WERI-Rb-1 (cell line): ENCODE data around the gene TMED4.

ENCODE experiments used
- DNase-seq: peaks from one replicate; pipeline ENCODE4 v3.0.0-alpha.2; 2020
- H3K27ac ChIP-seq: fragments of 250-450 bp; sonication (Bioruptor Pico); 2 replicates; pipeline ENCODE4 v1.5.1; 2020; ENCODE audit warnings: mild to moderate bottlenecking, moderate library complexity
- H3K27me3 ChIP-seq: fragments of 250-450 bp; sonication (Bioruptor Pico); 2 replicates; pipeline ENCODE4 v1.5.1; 2021; ENCODE audit warnings: mild to moderate bottlenecking, low read depth, moderate library complexity; ENCODE audit not compliant: insufficient read depth, severe bottlenecking
- H3K36me3 ChIP-seq: fragments of 250-450 bp; sonication (Bioruptor Pico); 2 replicates; pipeline ENCODE4 v1.5.1; 2020; ENCODE audit warnings: mild to moderate bottlenecking, moderate library complexity
- H3K4me3 ChIP-seq: 2 replicates; pipeline ENCODE4 v1.5.1; 2011; ENCODE audit warnings: low read depth, mild to moderate bottlenecking, control low read depth, low read length
- H3K9me3 ChIP-seq: fragments of 250-450 bp; sonication (Bioruptor Pico); 2 replicates; pipeline ENCODE4 v1.5.1; 2021; ENCODE audit warnings: mild to moderate bottlenecking, moderate library complexity; ENCODE audit not compliant: severe bottlenecking
- CTCF ChIP-seq: IDR thresholded peaks from 2 replicates; pipeline ENCODE4 v1.5.1; 2011; ENCODE audit warnings: low read depth, mild to moderate bottlenecking, control low read depth, inconsistent platforms, low read length

TMED4 gene

GRCh38 chr7:44574287-44574872 lies 7.7 kb downstream of the TMED4 start:
- H3K4me3 ChIP-seq, result peak overlapping the region; percentile 99
- TF ChIP-seq CTCF, result no peak
- DNase-seq, result no peak
- peaks cover 72% of the 10 kb centered on the region for H3K36me3 ChIP-seq
- H3K27me3 ChIP-seq, result no peaks in the 10 kb centered on the region
- no peaks in the 10 kb centered on the region for H3K9me3 ChIP-seq
- peak overlapping the region; percentile 85 for H3K27ac ChIP-seq

GRCh38 chr7:44573464-44574286 lies 8.4 kb downstream of the TMED4 start, which contains the start of gene DDX56:
TSS of gene DDX56 (minus strand) at chr7:44573908. CDS start at chr7:44573895, 13 bp downstream.
- peaks cover 72% of the 10 kb centered on the region for H3K36me3 ChIP-seq
- H3K4me3 ChIP-seq, result peak within 1 kb of the TSS; percentile 99
- H3K27me3 ChIP-seq, result no peaks in the 10 kb centered on the region
- H3K27ac ChIP-seq, result peak within 1 kb of the TSS; percentile 85
- no peak for TF ChIP-seq CTCF
- H3K9me3 ChIP-seq, result no peaks in the 10 kb centered on the region
- DNase-seq, result peak; percentile 96

DNA sequence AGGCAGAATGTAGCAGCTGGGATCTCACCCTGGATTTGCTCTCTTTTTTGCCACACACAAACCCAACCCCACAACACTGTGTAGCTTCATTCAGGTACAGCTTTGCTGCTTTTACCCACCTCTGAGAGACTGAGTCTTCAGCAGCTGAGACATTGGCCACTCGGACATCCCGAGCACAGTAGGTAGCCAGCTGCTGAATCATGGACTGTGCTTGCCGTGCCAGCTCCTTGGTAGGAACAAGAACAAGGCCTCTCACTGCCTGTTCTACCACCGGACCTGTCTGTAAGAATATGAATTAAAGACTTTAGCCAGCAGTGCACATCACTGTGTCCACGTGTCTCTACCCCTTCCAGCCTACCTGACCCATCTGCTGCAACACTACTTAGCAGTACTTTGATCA lies 9.3 kb downstream of the TMED4 start:
- peak overlapping the region; percentile 99 for H3K4me3 ChIP-seq
- no peaks in the 10 kb centered on the region for H3K27me3 ChIP-seq
- TF ChIP-seq CTCF, result no peak
- H3K9me3 ChIP-seq, result no peaks in the 10 kb centered on the region
- no peak for DNase-seq
- H3K27ac ChIP-seq, result peak overlapping the region; percentile 85
- H3K36me3 ChIP-seq, result peaks cover 74% of the 10 kb centered on the region

DNA sequence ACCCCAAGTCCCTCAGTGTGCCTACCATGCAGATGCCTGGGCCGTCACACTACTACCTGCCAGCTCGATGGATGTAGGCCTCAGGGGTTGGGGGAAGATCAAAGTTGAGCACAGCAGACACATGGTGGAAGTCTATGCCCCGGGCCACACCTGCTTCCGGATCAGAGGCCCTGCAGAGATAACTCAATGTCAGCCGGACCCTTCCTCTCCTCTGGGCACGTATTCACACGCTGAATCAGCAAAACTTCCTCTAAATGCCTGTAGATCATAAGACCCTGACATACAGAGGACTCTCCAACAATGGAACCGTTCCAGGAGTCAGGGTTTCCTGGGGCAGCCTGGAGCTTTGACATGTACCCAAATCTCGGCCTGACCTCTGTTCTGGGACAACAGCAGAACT lies 12.1 kb downstream of the TMED4 start:
- no peak overlapping the region for H3K4me3 ChIP-seq
- H3K36me3 ChIP-seq, result peaks cover 87% of the 10 kb centered on the region
- H3K27ac ChIP-seq, result no peak overlapping the region
- DNase-seq, result no peak
- TF ChIP-seq CTCF, result no peak
- H3K27me3 ChIP-seq, result no peaks in the 10 kb centered on the region
- no peaks in the 10 kb centered on the region for H3K9me3 ChIP-seq

DNA sequence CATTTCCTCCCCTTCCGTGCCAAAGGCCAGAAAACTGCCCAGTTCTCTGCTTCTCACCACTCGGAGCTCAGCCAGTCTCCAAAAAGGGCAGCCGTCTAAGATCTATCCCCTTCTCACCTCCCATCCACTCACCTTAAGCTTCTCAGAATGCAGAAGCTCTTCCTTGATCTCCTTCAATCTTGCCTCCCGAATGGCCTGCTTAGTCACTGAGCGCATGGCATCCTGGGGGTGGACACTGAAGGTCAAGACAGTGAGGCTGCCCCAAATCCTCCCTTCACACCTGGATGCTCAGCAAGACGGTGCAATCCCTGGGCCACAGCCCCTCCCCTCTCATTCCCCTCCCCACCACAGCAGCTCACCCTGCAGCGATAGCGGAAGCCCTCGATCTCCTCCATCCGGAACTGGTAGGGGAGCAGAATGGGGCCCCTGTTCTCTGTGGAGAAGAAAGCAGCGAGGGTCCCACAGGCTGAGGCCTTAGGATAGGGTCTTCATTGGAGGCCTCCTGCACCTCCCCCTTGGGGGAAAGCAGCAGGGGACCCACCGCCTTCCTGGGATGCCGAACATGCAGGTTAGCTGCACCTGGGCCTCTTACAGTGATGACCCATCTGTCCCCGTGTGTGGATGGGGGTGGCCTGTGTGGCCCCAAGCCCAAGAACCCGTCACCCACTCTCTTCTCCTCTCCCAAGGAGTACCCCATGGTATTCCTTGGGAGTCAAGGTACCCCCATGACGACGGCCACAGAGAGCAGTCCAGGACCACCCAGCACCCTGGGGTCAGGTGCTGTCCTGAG lies 13.1 kb downstream of the TMED4 start:
- no peak overlapping the region for H3K4me3 ChIP-seq
- H3K27me3 ChIP-seq, result no peaks in the 10 kb centered on the region
- H3K27ac ChIP-seq, result no peak overlapping the region
- H3K36me3 ChIP-seq, result peaks cover 95% of the 10 kb centered on the region
- DNase-seq, result no peak
- no peaks in the 10 kb centered on the region for H3K9me3 ChIP-seq
- no peak for TF ChIP-seq CTCF
